HepG2 (cell line): ENCODE data around the gene CKAP2L. TPM values are rescaled to one million over a fixed set of nuclear protein-coding genes. Genes with fewer than 3 reads are reported as not detected.

Experiments used
- IRX3 ChIP-seq: sonication (generic); formaldehyde crosslinking; IDR thresholded peaks from 2 replicates; pipeline ENCODE4 v1.8.1; 2023; ENCODE audit warnings: mild to moderate bottlenecking, low read depth, missing genetic modification reagents, borderline replicate concordance
- MTA3 ChIP-seq: sonication (generic); formaldehyde crosslinking; IDR thresholded peaks from 2 replicates; pipeline ENCODE4 v1.4.0; 2020; ENCODE audit warnings: missing genetic modification reagents
- ONECUT2 ChIP-seq: sonication (generic); formaldehyde crosslinking; IDR thresholded peaks from 2 replicates; pipeline ENCODE4 v1.4.0; 2020; ENCODE audit warnings: missing genetic modification reagents
- SOX13 ChIP-seq, 3 experiments: fragments of 450-650 bp in 1 of 3; sonication (generic) in 1 of 3; formaldehyde crosslinking in 1 of 3; IDR thresholded peaks in 2 of 3; conservative IDR thresholded peaks in 1 of 3; 2 replicates each; pipeline versions ENCODE4 v1.5.0 to v1.6.1; 2016 to 2020; ENCODE audit warnings: antibody characterized with exemption in 1 of 3, mild to moderate bottlenecking in 1 of 3, missing compliant biosample characterization in 1 of 3, missing genetic modification reagents in 1 of 3, moderate library complexity in 1 of 3
- TAF1 ChIP-seq: sonication (generic); formaldehyde crosslinking; IDR thresholded peaks from 2 replicates; pipeline ENCODE4 v1.4.0; 2020; ENCODE audit warnings: missing genetic modification reagents
- TCF7L2 ChIP-seq: IDR thresholded peaks from 2 replicates; pipeline ENCODE4 v1.6.1; 2011; ENCODE audit warnings: mild to moderate bottlenecking, low read depth, low read length, moderate library complexity
- ZFX ChIP-seq: sonication (generic); formaldehyde crosslinking; IDR thresholded peaks from 2 replicates; pipeline ENCODE4 v1.4.0; 2020; ENCODE audit warnings: mild to moderate bottlenecking, low read depth, missing genetic modification reagents, moderate library complexity
- ZFY ChIP-seq: sonication (generic); formaldehyde crosslinking; IDR thresholded peaks from 2 replicates; pipeline ENCODE4 v1.4.0; 2020; ENCODE audit warnings: missing genetic modification reagents
- ZNF224 ChIP-seq: sonication (generic); formaldehyde crosslinking; IDR thresholded peaks from 2 replicates; pipeline ENCODE4 v1.5.0; 2020; ENCODE audit warnings: mild to moderate bottlenecking, missing genetic modification reagents
- ZNF282 ChIP-seq: fragments of 450-650 bp; IDR thresholded peaks from 2 replicates; pipeline ENCODE4 v1.6.1; 2018; ENCODE audit not compliant: partially characterized antibody
- ZNF331 ChIP-seq: sonication (generic); formaldehyde crosslinking; IDR thresholded peaks from 2 replicates; pipeline ENCODE4 v1.4.0; 2020; ENCODE audit warnings: missing genetic modification reagents
- ZNF678 ChIP-seq: sonication (generic); formaldehyde crosslinking; IDR thresholded peaks from 2 replicates; pipeline ENCODE4 v1.4.0; 2020; ENCODE audit warnings: mild to moderate bottlenecking, missing genetic modification reagents
- ZNF761 ChIP-seq: sonication (generic); formaldehyde crosslinking; conservative IDR thresholded peaks from 2 replicates; pipeline ENCODE4 v1.4.0; 2020; ENCODE audit warnings: mild to moderate bottlenecking, missing genetic modification reagents
- ZNF768 ChIP-seq: sonication (generic); formaldehyde crosslinking; IDR thresholded peaks from 2 replicates; pipeline ENCODE4 v1.4.0; 2020; ENCODE audit warnings: missing genetic modification reagents
- ZNF781 ChIP-seq: sonication (generic); formaldehyde crosslinking; IDR thresholded peaks from 2 replicates; pipeline ENCODE4 v1.5.1; 2020; ENCODE audit warnings: borderline replicate concordance, mild to moderate bottlenecking, missing genetic modification reagents; ENCODE audit errors: not compliant biosample characterization
- polyA plus RNA-seq, 8 experiments: library from polyadenylated mRNA; depleted of rRNA in 3 of 8; stranded (reverse) in 7 of 8; unstranded in 1 of 8; fragments of >200 nt; fragmentation: Illumina TruSeq in 4 of 8; extraction: Trizol in 4 of 8; gene quantifications; 2 replicates each; pipeline versions ENCODE4 v1.2.1 to v1.2.3, GENCODE V29; 2011 to 2016; ENCODE audit warnings: low read depth in 4 of 8, missing spikeins in 1 of 8, mixed read lengths in 1 of 8; ENCODE audit not compliant: insufficient read depth in 1 of 8
- total RNA-seq, 5 experiments: library from RNA; depleted of rRNA; stranded (reverse); fragments of >200 nt; fragmentation: Illumina TruSeq; extraction: Trizol; gene quantifications; 2 replicates each; pipeline ENCODE4 v1.2.3, GENCODE V29; 2016; ENCODE audit warnings: low read depth in 1 of 5
- TF ChIP-seq, protein P1 (sequence below): sonication (generic); formaldehyde crosslinking; IDR thresholded peaks from 2 replicates; pipeline ENCODE4 v1.4.0; 2020; ENCODE audit warnings: missing genetic modification reagents
- TF ChIP-seq, protein P2 (sequence below): sonication (generic); formaldehyde crosslinking; IDR thresholded peaks from 2 replicates; pipeline ENCODE4 v1.4.0; 2020; ENCODE audit warnings: missing genetic modification reagents, borderline replicate concordance
- TF ChIP-seq, protein P3 (sequence below): sonication (generic); formaldehyde crosslinking; IDR thresholded peaks from 2 replicates; pipeline ENCODE4 v1.8.0; 2022; ENCODE audit warnings: mild to moderate bottlenecking, missing genetic modification reagents, moderate library complexity
- TF ChIP-seq, protein P4 (sequence below): sonication (generic); formaldehyde crosslinking; IDR thresholded peaks from 2 replicates; pipeline ENCODE4 v1.8.0; 2023; ENCODE audit warnings: mild to moderate bottlenecking, missing genetic modification reagents
- TF ChIP-seq, protein P5 (sequence below): sonication (generic); formaldehyde crosslinking; IDR thresholded peaks from 2 replicates; pipeline ENCODE4 v1.4.0; 2020; ENCODE audit warnings: missing genetic modification reagents
- TF ChIP-seq, protein P6 (sequence below): sonication (generic); formaldehyde crosslinking; IDR thresholded peaks from 2 replicates; pipeline ENCODE4 v1.4.0; 2020; ENCODE audit warnings: missing genetic modification reagents

CKAP2L gene
- total and polyA plus RNA-seq, 2 of the 13 experiments (the other 11 are each of a cell fraction or from before 2014, with no cell fraction given), result 7.1 to 9.5 TPM

DNA sequence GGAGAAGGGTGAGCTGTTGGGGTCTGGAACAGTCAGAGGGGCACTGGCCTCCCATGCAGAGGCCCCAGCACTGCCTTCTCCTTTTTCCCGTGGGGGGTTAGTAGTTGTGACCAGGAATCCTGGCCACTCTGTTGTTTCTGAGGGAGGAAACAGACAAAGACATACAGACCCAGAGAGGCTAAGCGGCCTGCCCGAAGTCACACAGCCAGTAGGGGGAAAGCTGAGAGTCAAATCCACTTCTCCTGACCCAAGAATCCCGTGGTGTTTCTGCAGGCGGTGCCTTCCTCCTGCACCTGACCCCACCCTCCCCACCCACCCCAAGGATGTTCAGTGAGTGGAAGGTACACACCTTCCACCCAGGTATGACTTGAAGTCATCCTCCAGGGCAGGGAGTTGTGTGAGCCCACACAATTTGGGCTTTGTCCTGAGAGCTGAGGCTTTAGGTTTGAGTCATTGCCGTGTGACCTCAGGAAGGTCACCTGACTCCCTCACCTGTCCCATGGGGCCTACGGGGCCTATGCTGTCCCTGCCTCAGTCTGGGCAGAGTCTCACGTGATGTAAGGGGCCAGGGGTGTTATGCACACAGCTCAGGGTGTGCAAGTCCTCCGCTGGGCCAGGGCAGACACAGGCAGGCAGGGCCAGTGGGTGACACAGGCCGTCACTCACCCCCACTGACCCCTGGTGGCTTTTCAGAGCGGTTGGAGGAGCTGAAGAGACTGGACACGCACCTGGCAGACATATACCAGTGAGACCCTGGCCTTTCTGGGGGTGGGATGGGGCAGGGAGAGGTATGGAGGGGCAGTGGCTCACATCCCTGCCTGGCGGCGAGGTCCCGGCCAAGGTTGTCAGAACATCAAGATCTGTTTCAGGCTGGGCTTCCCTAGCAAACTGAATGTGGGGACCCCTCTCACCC, 38.6 kb downstream of the CKAP2L start (continued):
- TF ChIP-seq, protein P1, sequence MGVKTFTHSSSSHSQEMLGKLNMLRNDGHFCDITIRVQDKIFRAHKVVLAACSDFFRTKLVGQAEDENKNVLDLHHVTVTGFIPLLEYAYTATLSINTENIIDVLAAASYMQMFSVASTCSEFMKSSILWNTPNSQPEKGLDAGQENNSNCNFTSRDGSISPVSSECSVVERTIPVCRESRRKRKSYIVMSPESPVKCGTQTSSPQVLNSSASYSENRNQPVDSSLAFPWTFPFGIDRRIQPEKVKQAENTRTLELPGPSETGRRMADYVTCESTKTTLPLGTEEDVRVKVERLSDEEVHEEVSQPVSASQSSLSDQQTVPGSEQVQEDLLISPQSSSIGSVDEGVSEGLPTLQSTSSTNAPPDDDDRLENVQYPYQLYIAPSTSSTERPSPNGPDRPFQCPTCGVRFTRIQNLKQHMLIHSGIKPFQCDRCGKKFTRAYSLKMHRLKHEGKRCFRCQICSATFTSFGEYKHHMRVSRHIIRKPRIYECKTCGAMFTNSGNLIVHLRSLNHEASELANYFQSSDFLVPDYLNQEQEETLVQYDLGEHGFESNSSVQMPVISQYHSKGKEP, result 0 out of 2 replicates have a peak, but pooled peaks have one; percentile 4
- no peak for TF ChIP-seq ZNF224
- TF ChIP-seq TCF7L2, result no peak
- 0 out of 2 replicates have a peak, but pooled peaks have one; percentile 12 for TF ChIP-seq ZNF678 (CRISPR knock-in tag)
- TF ChIP-seq, protein P2, sequence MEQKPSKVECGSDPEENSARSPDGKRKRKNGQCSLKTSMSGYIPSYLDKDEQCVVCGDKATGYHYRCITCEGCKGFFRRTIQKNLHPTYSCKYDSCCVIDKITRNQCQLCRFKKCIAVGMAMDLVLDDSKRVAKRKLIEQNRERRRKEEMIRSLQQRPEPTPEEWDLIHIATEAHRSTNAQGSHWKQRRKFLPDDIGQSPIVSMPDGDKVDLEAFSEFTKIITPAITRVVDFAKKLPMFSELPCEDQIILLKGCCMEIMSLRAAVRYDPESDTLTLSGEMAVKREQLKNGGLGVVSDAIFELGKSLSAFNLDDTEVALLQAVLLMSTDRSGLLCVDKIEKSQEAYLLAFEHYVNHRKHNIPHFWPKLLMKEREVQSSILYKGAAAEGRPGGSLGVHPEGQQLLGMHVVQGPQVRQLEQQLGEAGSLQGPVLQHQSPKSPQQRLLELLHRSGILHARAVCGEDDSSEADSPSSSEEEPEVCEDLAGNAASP, result peak; percentile 63; the same call in 1 of the 2 replicates
- TF ChIP-seq ZNF331 (CRISPR knock-in tag), result peak; percentile 48; the same call in 1 of the 2 replicates
- TF ChIP-seq ONECUT2, result no peak
- no peak; the same call in 1 of the 2 replicates for TF ChIP-seq SOX13 (IDR thresholded peaks at IDR 0.05)
- peak in 1 of 2 experiments; percentile 30; a peak in 1 of 4 replicates for TF ChIP-seq SOX13 (CRISPR knock-in tag; conservative IDR thresholded peaks at IDR 0.05 in 1 of 2, IDR thresholded peaks at IDR 0.05 in 1 of 2)
- TF ChIP-seq ZNF781 (CRISPR knock-in tag), result no peak
- TF ChIP-seq ZNF282, result no peak
- TF ChIP-seq IRX3 (CRISPR knock-in tag), result no peak
- TF ChIP-seq ZNF768 (CRISPR knock-in tag), result peak; percentile 99
- TF ChIP-seq, protein P3, sequence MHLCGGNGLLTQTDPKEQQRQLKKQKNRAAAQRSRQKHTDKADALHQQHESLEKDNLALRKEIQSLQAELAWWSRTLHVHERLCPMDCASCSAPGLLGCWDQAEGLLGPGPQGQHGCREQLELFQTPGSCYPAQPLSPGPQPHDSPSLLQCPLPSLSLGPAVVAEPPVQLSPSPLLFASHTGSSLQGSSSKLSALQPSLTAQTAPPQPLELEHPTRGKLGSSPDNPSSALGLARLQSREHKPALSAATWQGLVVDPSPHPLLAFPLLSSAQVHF (CRISPR knock-in tag), result no peak
- TF ChIP-seq MTA3 (CRISPR knock-in tag), result no peak
- TF ChIP-seq ZFX, result peak; percentile 41
- TF ChIP-seq, protein P4, sequence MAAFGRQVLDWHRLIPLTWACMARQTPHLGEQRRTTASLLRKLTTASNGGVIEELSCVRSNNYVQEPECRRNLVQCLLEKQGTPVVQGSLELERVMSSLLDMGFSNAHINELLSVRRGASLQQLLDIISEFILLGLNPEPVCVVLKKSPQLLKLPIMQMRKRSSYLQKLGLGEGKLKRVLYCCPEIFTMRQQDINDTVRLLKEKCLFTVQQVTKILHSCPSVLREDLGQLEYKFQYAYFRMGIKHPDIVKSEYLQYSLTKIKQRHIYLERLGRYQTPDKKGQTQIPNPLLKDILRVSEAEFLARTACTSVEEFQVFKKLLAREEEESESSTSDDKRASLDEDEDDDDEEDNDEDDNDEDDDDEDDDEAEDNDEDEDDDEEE (CRISPR knock-in tag), result no peak
- TF ChIP-seq TAF1 (CRISPR knock-in tag), result peak; percentile 40; the same call in 1 of the 2 replicates
- TF ChIP-seq, protein P5, sequence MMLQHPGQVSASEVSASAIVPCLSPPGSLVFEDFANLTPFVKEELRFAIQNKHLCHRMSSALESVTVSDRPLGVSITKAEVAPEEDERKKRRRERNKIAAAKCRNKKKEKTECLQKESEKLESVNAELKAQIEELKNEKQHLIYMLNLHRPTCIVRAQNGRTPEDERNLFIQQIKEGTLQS (CRISPR knock-in tag), result 0 out of 2 replicates have a peak, but pooled peaks have one; percentile 43
- TF ChIP-seq ZNF761 (CRISPR knock-in tag), result no peak
- TF ChIP-seq ZFY (CRISPR knock-in tag), result peak; percentile 74; the same call in 1 of the 2 replicates
- TF ChIP-seq, protein P6, sequence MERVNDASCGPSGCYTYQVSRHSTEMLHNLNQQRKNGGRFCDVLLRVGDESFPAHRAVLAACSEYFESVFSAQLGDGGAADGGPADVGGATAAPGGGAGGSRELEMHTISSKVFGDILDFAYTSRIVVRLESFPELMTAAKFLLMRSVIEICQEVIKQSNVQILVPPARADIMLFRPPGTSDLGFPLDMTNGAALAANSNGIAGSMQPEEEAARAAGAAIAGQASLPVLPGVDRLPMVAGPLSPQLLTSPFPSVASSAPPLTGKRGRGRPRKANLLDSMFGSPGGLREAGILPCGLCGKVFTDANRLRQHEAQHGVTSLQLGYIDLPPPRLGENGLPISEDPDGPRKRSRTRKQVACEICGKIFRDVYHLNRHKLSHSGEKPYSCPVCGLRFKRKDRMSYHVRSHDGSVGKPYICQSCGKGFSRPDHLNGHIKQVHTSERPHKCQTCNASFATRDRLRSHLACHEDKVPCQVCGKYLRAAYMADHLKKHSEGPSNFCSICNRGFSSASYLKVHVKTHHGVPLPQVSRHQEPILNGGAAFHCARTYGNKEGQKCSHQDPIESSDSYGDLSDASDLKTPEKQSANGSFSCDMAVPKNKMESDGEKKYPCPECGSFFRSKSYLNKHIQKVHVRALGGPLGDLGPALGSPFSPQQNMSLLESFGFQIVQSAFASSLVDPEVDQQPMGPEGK (CRISPR knock-in tag), result peak; percentile 61; the same call in 1 of the 2 replicates
